K562 (cell line): ENCODE data around the gene MTRF1L. TPM values are rescaled to one million over a fixed set of nuclear protein-coding genes. Genes with fewer than 3 reads are reported as not detected.
A peak's percentile ranks its signal among the peaks of the same experiment; 100 is the strongest.

Experiments used
- ARID2 ChIP-seq: fragments of 450-650 bp; IDR thresholded peaks from 2 replicates; pipeline ENCODE4 v1.6.1; 2017; ENCODE audit warnings: antibody characterized with exemption, mild to moderate bottlenecking
- ARID3B ChIP-seq: fragments of 250-450 bp; sonication (Bioruptor Pico); IDR thresholded peaks from 2 replicates; pipeline ENCODE4 v1.4.0; 2020; ENCODE audit warnings: borderline replicate concordance
- BCOR ChIP-seq: fragments of 450-650 bp; IDR thresholded peaks from 2 replicates; pipeline ENCODE4 v1.6.1; 2016
- BRD4 ChIP-seq: fragments of 200-600 bp; sonication (generic); IDR thresholded peaks from 2 replicates; pipeline ENCODE4 v1.6.1; 2017; ENCODE audit warnings: inconsistent platforms
- CHCHD3 ChIP-seq: fragments of 250-450 bp; sonication (Bioruptor Pico); IDR thresholded peaks from 2 replicates; pipeline ENCODE4 v2.1.2; 2022; ENCODE audit warnings: mild to moderate bottlenecking
- CHD2 ChIP-seq: IDR thresholded peaks from 2 replicates; pipeline ENCODE4 v1.6.1; 2011; ENCODE audit warnings: low read depth, low read length
- FOXM1 ChIP-seq, 2 experiments: fragments of 450-650 bp in 1 of 2; sonication (generic) in 1 of 2; formaldehyde crosslinking in 1 of 2; IDR thresholded peaks; 2 replicates each; pipeline versions ENCODE4 v1.6.1 to v1.9.0; 2017 to 2022; ENCODE audit warnings: low read depth in 2 of 2, mild to moderate bottlenecking in 2 of 2, missing genetic modification reagents in 1 of 2, moderate library complexity in 1 of 2
- KDM4B ChIP-seq, 2 experiments: fragments of 450-650 bp in 1 of 2; sonication (generic) in 1 of 2; IDR thresholded peaks; 2 replicates each; pipeline ENCODE4 v1.6.1; 2016 to 2017; ENCODE audit warnings: borderline replicate concordance in 2 of 2, antibody characterized with exemption in 1 of 2, low read depth in 1 of 2, mild to moderate bottlenecking in 1 of 2
- MITF ChIP-seq: IDR thresholded peaks from 2 replicates; pipeline ENCODE4 v1.6.1; 2014; ENCODE audit warnings: antibody characterized with exemption
- NFATC3 ChIP-seq: fragments of 450-650 bp; IDR thresholded peaks from 2 replicates; pipeline ENCODE4 v1.6.1; 2017; ENCODE audit warnings: mild to moderate bottlenecking
- PCBP1 ChIP-seq: fragments of 200-400 bp; formaldehyde crosslinking; IDR thresholded peaks from 2 replicates; pipeline ENCODE4 v1.6.1; 2018; ENCODE audit warnings: mild to moderate bottlenecking, low read depth, low read length; ENCODE audit not compliant: poor library complexity, severe bottlenecking
- RBM17 ChIP-seq: fragments of 200-400 bp; formaldehyde crosslinking; IDR thresholded peaks from 2 replicates; pipeline ENCODE4 v1.6.1; 2017; ENCODE audit warnings: low read depth, mild to moderate bottlenecking, low read length, borderline replicate concordance
- TEAD4 ChIP-seq, 2 experiments: sonication (generic) in 1 of 2; formaldehyde crosslinking in 1 of 2; IDR thresholded peaks; 2 replicates each; pipeline versions ENCODE4 v1.6.1 to v1.8.0; 2012 to 2022; ENCODE audit warnings: borderline replicate concordance in 1 of 2, inconsistent platforms in 1 of 2, low read length in 1 of 2, mild to moderate bottlenecking in 1 of 2, missing genetic modification reagents in 1 of 2
- TFAM ChIP-seq: fragments of 250-450 bp; sonication (Bioruptor Pico); conservative IDR thresholded peaks from 2 replicates; pipeline ENCODE4 v1.5.0; 2021; ENCODE audit warnings: mild to moderate bottlenecking, moderate library complexity
- ZBTB12 ChIP-seq: fragments of 250-450 bp; sonication (Bioruptor Pico); IDR thresholded peaks from 2 replicates; pipeline ENCODE4 v1.4.0; 2020
- ZBTB7A ChIP-seq: IDR thresholded peaks from 2 replicates; pipeline ENCODE4 v1.6.1; 2011; ENCODE audit warnings: low read depth, mild to moderate bottlenecking, low read length, moderate library complexity, borderline replicate concordance; ENCODE audit not compliant: control insufficient read depth
- ZC3H11A ChIP-seq: IDR thresholded peaks from 2 replicates; pipeline ENCODE4 v1.6.1; 2012; ENCODE audit warnings: low read depth, low read length, improper control_type of control experiment
- ZNF143 ChIP-seq: sonication (generic); formaldehyde crosslinking; IDR thresholded peaks from 2 replicates; pipeline ENCODE4 v1.9.0; 2022; ENCODE audit warnings: mild to moderate bottlenecking, missing genetic modification reagents
- ZNF263 ChIP-seq: sonication (generic); formaldehyde crosslinking; IDR thresholded peaks from 2 replicates; pipeline ENCODE4 v1.8.0; 2022; ENCODE audit warnings: mild to moderate bottlenecking, missing genetic modification reagents, borderline replicate concordance
- ZNF280A ChIP-seq: fragments of 450-650 bp; IDR thresholded peaks from 2 replicates; pipeline ENCODE4 v1.6.1; 2018; ENCODE audit warnings: mild to moderate bottlenecking, low read depth; ENCODE audit not compliant: partially characterized antibody
- polyA plus RNA-seq, 8 experiments: library from polyadenylated mRNA; depleted of rRNA in 4 of 8; stranded (reverse) in 5 of 8; unstranded in 3 of 8; fragments of >200 nt; fragmentation: Nextera tagmentation in 2 of 8; fragmentation: Illumina TruSeq in 1 of 8; extraction: Ambion mirVana in 2 of 8; extraction: Trizol in 1 of 8; gene quantifications; 2 replicates each; pipeline versions ENCODE4 v1.2.1 to v1.2.3, GENCODE V29; 2011 to 2014; ENCODE audit warnings: inconsistent platforms in 1 of 8, missing spikeins in 1 of 8
- total RNA-seq, 7 experiments: library from RNA; depleted of rRNA in 6 of 7; stranded (reverse); fragments of >200 nt in 6 of 7; fragmentation: Illumina TruSeq in 2 of 7; extraction: Trizol in 2 of 7; gene quantifications; 2 replicates each; pipeline versions ENCODE4 v1.2.1 to v1.2.3, GENCODE V29; 2011 to 2021; ENCODE audit warnings: low replicate concordance in 1 of 7

MTRF1L gene
- total and polyA plus RNA-seq, 9 of the 15 experiments (the other 6 are each of a cell fraction or from before 2014, with no cell fraction given): 10.7 to 34.0 (median 30.2) TPM

GRCh38 chr6:152981989-152982903 lies 20.3 kb downstream of the MTRF1L start (continued):
- TF ChIP-seq ZNF280A: no peak
- TF ChIP-seq ZBTB12 (CRISPR knock-in tag): no peak
- TF ChIP-seq ZNF263 (CRISPR knock-in tag): no peak
- TF ChIP-seq CHD2: no peak
- TF ChIP-seq ZNF143 (CRISPR knock-in tag): no peak
- TF ChIP-seq TEAD4 (IDR thresholded peaks at IDR 0.05; ENCODE audit: low read length): no peak
- no peak for TF ChIP-seq TEAD4 (CRISPR knock-in tag; IDR thresholded peaks at IDR 0.05; ENCODE audit: borderline replicate concordance)
- TF ChIP-seq ZC3H11A: no peak
- no peak for TF ChIP-seq MITF
- no peak for TF ChIP-seq NFATC3
- TF ChIP-seq KDM4B (IDR thresholded peaks at IDR 0.05; ENCODE audit: borderline replicate concordance in 2 of 2, low read depth in 1 of 2): no peak
- no peak for TF ChIP-seq CHCHD3 (CRISPR knock-in tag)
- 0 out of 2 replicates have a peak, but pooled peaks have one; percentile 23 for TF ChIP-seq FOXM1 (IDR thresholded peaks at IDR 0.05; ENCODE audit: low read depth)
- TF ChIP-seq FOXM1 (CRISPR knock-in tag; IDR thresholded peaks at IDR 0.05; ENCODE audit: low read depth): no peak
- TF ChIP-seq PCBP1: peak; percentile 91
- TF ChIP-seq ZBTB7A: peak; percentile 96
- no peak for TF ChIP-seq BCOR
- TF ChIP-seq ARID2: no peak
- TF ChIP-seq RBM17: no peak
- no peak for TF ChIP-seq TFAM (CRISPR knock-in tag)
- TF ChIP-seq ARID3B (CRISPR knock-in tag): no peak
- TF ChIP-seq BRD4: peak; percentile 67; the same call in 1 of the 2 replicates
